Panc1 (cell line): ENCODE results near the gene RNF113B. TPM values are rescaled to one million over a fixed set of nuclear protein-coding genes. Genes with fewer than 3 reads are reported as not detected.

Experiments
- ATAC-seq: fragments of 200-7000 bp; cut with Tn5 transposase; 2 replicates; pipeline ENCODE4 v1.9.1; 2020; ENCODE audit warnings: mild to moderate bottlenecking, moderate library complexity
- BruUV-seq: library from RNA; stranded (reverse); fragments of 400-500 nt; replicated peaks from 2 replicates; lab custom pipeline; 2021; lab: Mats Ljungman, UMichigan
- CTCF ChIA-PET: fragments of 300-600 bp; sonication (Branson Sonifier 250); formaldehyde crosslinking; loops from one replicate; lab custom pipeline; 2022; ENCODE audit warnings: antibody characterized with exemption; lab: Charles Lee
- POLR2A ChIA-PET: fragments of 300-600 bp; sonication (Branson Sonifier 250); formaldehyde crosslinking; loops from one replicate; lab custom pipeline; 2022; ENCODE audit warnings: antibody characterized with exemption; lab: Charles Lee
- DNase-seq: peaks from one replicate; pipeline ENCODE4 v3.0.0-alpha.2; 2010; ENCODE audit warnings: low read depth, low spot score
- H3K27ac ChIP-seq: 2 replicates; pipeline ENCODE4 v1.5.1; 2011; ENCODE audit warnings: mild to moderate bottlenecking, low read length, inconsistent platforms
- H3K27me3 ChIP-seq: fragments of 200-500 bp; sonication (Bioruptor generic); 2 replicates; pipeline ENCODE4 v1.6.0; 2014; ENCODE audit warnings: low read length, inconsistent platforms; ENCODE audit not compliant: control insufficient read depth, insufficient read depth
- H3K36me3 ChIP-seq: fragments of 200-500 bp; sonication (Bioruptor generic); 2 replicates; pipeline ENCODE4 v1.5.1; 2014; ENCODE audit warnings: inconsistent platforms, mild to moderate bottlenecking, low read length, moderate library complexity; ENCODE audit not compliant: control insufficient read depth, insufficient read depth
- H3K4me1 ChIP-seq: 2 replicates; pipeline ENCODE4 v1.5.1; 2011; ENCODE audit warnings: inconsistent platforms, mild to moderate bottlenecking, low read length, moderate library complexity; ENCODE audit not compliant: control insufficient read depth, insufficient read depth
- H3K4me3 ChIP-seq, 2 experiments: 2 replicates each; pipeline ENCODE4 v1.5.1; 2011 to 2012; ENCODE audit warnings: low read depth in 2 of 2, low read length in 2 of 2, mild to moderate bottlenecking in 2 of 2, inconsistent platforms in 1 of 2, moderate library complexity in 1 of 2
- H3K9me3 ChIP-seq: fragments of 200-500 bp; sonication (Bioruptor generic); 2 replicates; pipeline ENCODE4 v1.5.1; 2014; ENCODE audit warnings: low read depth, mild to moderate bottlenecking, inconsistent platforms, low read length, moderate library complexity; ENCODE audit not compliant: control insufficient read depth, insufficient read depth
- REST ChIP-seq, 2 experiments: IDR thresholded peaks; 2 replicates each; pipeline ENCODE4 v1.6.1; 2011 to 2012; ENCODE audit warnings: low read depth in 2 of 2, control low read depth in 1 of 2, low read length in 1 of 2, mild to moderate bottlenecking in 1 of 2, moderate library complexity in 1 of 2; ENCODE audit not compliant: insufficient read depth in 1 of 2
- SIN3A ChIP-seq: IDR thresholded peaks from 2 replicates; pipeline ENCODE4 v1.6.1; 2012; ENCODE audit warnings: low read depth, mild to moderate bottlenecking, low read length, moderate library complexity, borderline replicate concordance; ENCODE audit not compliant: insufficient read depth
- in situ Hi-C: cut with HindIII; loops from 2 replicates; pipeline ENCODE4 v1.10.0; 2016; ENCODE audit warnings: low sequenced_read_pairs, low pct_unique_long_range_greater_than_20kb
- intact Hi-C: fragments of 100-400 bp; cut with micrococcal nuclease; formaldehyde crosslinking; loops from one replicate; pipeline ENCODE4 v1.10.0; 2022; ENCODE audit not compliant: unreplicated experiment
- total RNA-seq: library from RNA; stranded (reverse); gene quantifications from one replicate; pipeline ENCODE4 v1.2.1, GENCODE V29; 2021; ENCODE audit not compliant: unreplicated experiment
- TF ChIP-seq, protein P1 (sequence below): fragments of 450-650 bp; IDR thresholded peaks from 2 replicates; pipeline ENCODE4 v1.5.1; 2017; ENCODE audit warnings: mild to moderate bottlenecking

Gene RNF113B
- total RNA-seq, 1 experiment from 2014 or later: not detected

- in situ Hi-C loops (no loop called here), intact Hi-C loops (no loop called here)
- Histone ChIP-seq H3K27me3 (no peaks in the 10 kb centered on the region), H3K9me3 (no peaks in the 10 kb centered on the region), H3K4me1 (no peaks in the 10 kb centered on the region; the same call in none of the 2 replicates), H3K4me3 (no peak overlapping the region), H3K36me3 (no peaks in the 10 kb centered on the region), H3K27ac (no peak overlapping the region)
- ChIA-PET POLR2A (no interaction called here), CTCF (no interaction called here)
- no peak for ATAC-seq
- DNase-seq: no peak
- BruUV-seq: no TSS peak
- no peak for TF ChIP-seq REST (IDR thresholded peaks at IDR 0.05; ENCODE audit: insufficient read depth in 1 of 2, low read depth in 2 of 2, low read length in 1 of 2)
- no peak for TF ChIP-seq SIN3A
- TF ChIP-seq, protein P1, sequence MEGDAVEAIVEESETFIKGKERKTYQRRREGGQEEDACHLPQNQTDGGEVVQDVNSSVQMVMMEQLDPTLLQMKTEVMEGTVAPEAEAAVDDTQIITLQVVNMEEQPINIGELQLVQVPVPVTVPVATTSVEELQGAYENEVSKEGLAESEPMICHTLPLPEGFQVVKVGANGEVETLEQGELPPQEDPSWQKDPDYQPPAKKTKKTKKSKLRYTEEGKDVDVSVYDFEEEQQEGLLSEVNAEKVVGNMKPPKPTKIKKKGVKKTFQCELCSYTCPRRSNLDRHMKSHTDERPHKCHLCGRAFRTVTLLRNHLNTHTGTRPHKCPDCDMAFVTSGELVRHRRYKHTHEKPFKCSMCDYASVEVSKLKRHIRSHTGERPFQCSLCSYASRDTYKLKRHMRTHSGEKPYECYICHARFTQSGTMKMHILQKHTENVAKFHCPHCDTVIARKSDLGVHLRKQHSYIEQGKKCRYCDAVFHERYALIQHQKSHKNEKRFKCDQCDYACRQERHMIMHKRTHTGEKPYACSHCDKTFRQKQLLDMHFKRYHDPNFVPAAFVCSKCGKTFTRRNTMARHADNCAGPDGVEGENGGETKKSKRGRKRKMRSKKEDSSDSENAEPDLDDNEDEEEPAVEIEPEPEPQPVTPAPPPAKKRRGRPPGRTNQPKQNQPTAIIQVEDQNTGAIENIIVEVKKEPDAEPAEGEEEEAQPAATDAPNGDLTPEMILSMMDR: no peak
These were observed 19.9 kb downstream of the RNF113B start for GRCh38 chr13:98157188-98157587.

DNA sequence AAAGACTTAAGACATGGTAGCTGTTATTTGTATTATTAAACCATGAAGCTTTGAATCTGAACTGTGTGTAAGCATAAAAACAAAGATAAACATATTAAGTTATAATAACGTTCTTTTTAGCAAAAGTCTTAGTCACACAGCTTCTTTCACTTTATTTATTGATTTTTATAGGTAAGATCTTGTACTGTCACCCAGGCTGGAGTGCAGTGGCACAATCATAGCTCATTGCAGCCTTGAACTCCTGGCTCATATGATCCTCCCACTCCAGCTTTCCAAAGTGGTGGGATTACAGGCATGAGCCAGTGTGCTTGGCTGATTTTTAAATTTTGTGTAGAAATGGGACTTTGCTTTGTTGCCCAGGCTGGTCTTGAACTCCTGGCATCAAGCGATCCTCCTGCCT lies 20.8 kb downstream of the RNF113B start:
- ATAC-seq (no peak), DNase-seq (no peak)
- Histone ChIP-seq H3K9me3 (no peaks in the 10 kb centered on the region), H3K27ac (no peak overlapping the region), H3K27me3 (no peaks in the 10 kb centered on the region), H3K4me1 (no peaks in the 10 kb centered on the region; the same call in none of the 2 replicates), H3K4me3 (no peak overlapping the region), H3K36me3 (no peaks in the 10 kb centered on the region)
- intact Hi-C loops (no loop called here), in situ Hi-C loops (no loop called here)
- BruUV-seq: no TSS peak
- POLR2A ChIA-PET: no interaction called here
- no peak for TF ChIP-seq REST (IDR thresholded peaks at IDR 0.05; ENCODE audit: insufficient read depth in 1 of 2, low read depth in 2 of 2, low read length in 1 of 2)
- TF ChIP-seq, protein P1: no peak
- CTCF ChIA-PET: no interaction called here
